BLaER1 treated with 17β-estradiol and CSF1 and Interleukin-3, amounts not matched to agents 10 nM and 100 nM (cell line): ENCODE measurements around the gene KISS1R.

ENCODE experiments used
- H3K27ac ChIP-seq, 11 experiments: shearing (Covaris generic); formaldehyde crosslinking; 2 replicates each; pipeline ENCODE4 v1.8.1; 2022
- H3K27me3 ChIP-seq, 11 experiments: shearing (Covaris generic); formaldehyde crosslinking; 2 replicates each; pipeline ENCODE4 v1.8.1; 2022
- H3K36me3 ChIP-seq, 11 experiments: shearing (Covaris generic); formaldehyde crosslinking; 2 replicates each; pipeline ENCODE4 v1.8.1; 2022
- H3K4me1 ChIP-seq, 10 experiments: shearing (Covaris generic); formaldehyde crosslinking; 2 replicates each; pipeline ENCODE4 v1.8.1; 2022
- H3K4me2 ChIP-seq, 11 experiments: shearing (Covaris generic); formaldehyde crosslinking; 2 replicates each; pipeline ENCODE4 v1.8.1; 2022
- H3K4me3 ChIP-seq, 10 experiments: shearing (Covaris generic); formaldehyde crosslinking; 2 replicates each; pipeline ENCODE4 v1.8.1; 2022
- H3K9ac ChIP-seq, 11 experiments: shearing (Covaris generic); formaldehyde crosslinking; 2 replicates each; pipeline ENCODE4 v1.8.1; 2022
- H3K9me3 ChIP-seq, 11 experiments: shearing (Covaris generic); formaldehyde crosslinking; replicated peaks in 1 of 11; 2 replicates each; pipeline ENCODE4 v1.8.1; 2022
- H4K20me1 ChIP-seq, 11 experiments: shearing (Covaris generic); formaldehyde crosslinking; 2 replicates each; pipeline ENCODE4 v1.8.1; 2022
- Cebpa-rat ChIP-seq, 11 experiments: shearing (Covaris generic); IDR thresholded peaks; 2 replicates each; pipeline ENCODE4 v1.8.1; 2022

The KISS1R gene

GRCh38 chr19:936175-936546, 19.0 kb downstream of the KISS1R start:
- H4K20me1 ChIP-seq: peaks cover 94 to 100% (median 97%) of the 10 kb centered on the region in 11 experiments

DNA sequence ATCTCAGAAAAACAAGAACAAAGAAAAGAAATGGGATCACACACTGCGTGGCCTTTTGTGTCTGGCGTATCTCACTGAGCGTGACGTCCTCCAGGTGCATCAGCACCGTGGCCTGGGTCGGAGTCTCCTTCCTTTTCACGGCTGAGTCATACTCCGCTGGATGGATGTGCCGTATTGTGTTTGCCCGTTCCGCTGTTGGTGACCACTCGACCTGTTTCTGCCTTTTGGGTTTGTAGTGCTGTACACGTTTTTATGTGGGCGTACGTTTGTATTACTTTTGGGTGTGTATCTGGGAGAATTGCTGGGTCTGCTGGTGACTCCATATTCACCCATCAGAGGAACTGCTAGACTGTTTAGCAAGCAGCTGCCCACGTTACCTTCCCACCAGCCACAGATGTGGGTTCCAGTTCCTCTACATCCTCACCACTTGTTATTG, 20.1 kb downstream of the KISS1R start:
- Histone ChIP-seq H3K27me3 (no peaks in the 10 kb centered on the region), H3K9ac (no peak overlapping the region), H3K4me1 (peaks cover 73 to 100% (median 88%) of the 10 kb centered on the region in 10 experiments), H4K20me1 (peaks cover 95 to 100% (median 99%) of the 10 kb centered on the region in 11 experiments), H3K4me2 (peak overlapping the region in 7 of 11 experiments; percentile 18 to 96 (median 40); a peak in 12 of 22 replicates), H3K27ac (peak overlapping the region in 1 of 11 experiments; percentile 5; a peak in 1 of 22 replicates), H3K36me3 (peaks cover 26 to 84% (median 53%) of the 10 kb centered on the region in 11 experiments), H3K9me3 (peaks cover 0 to 10% (median 6%) of the 10 kb centered on the region in 11 experiments; a peak in 12 of 22 replicates), H3K4me3 (no peak overlapping the region)
- no peak for TF ChIP-seq Cebpa-rat (IDR thresholded peaks at IDR 0.05)

More at GRCh38 chr19:936175-936546, 19.0 kb downstream of the KISS1R start:
- H3K4me2 ChIP-seq: peak overlapping the region in 3 of 11 experiments; percentile 22 to 96 (median 94); a peak in 5 of 22 replicates
- no peak overlapping the region for H3K27ac ChIP-seq
- H3K27me3 ChIP-seq: no peaks in the 10 kb centered on the region
- H3K36me3 ChIP-seq: peaks cover 32 to 88% (median 56%) of the 10 kb centered on the region in 11 experiments
- peaks cover 0 to 10% (median 6%) of the 10 kb centered on the region in 11 experiments; a peak in 12 of 22 replicates for H3K9me3 ChIP-seq
- no peak for TF ChIP-seq Cebpa-rat (IDR thresholded peaks at IDR 0.05)
- H3K4me3 ChIP-seq: no peak overlapping the region
- H3K9ac ChIP-seq: no peak overlapping the region
- H3K4me1 ChIP-seq: peaks cover 68 to 100% (median 85%) of the 10 kb centered on the region in 10 experiments

GRCh38 chr19:938233-938923, 21.2 kb downstream of the KISS1R start:
- Histone ChIP-seq H3K9me3 (peaks cover 0 to 10% (median 6%) of the 10 kb centered on the region in 11 experiments; a peak in 12 of 22 replicates), H3K4me3 (0 out of 20 replicates have a peak overlapping the region, but pooled peaks of 1 of the 10 experiments have one; percentile 19), H4K20me1 (peaks cover 95 to 100% (median 99%) of the 10 kb centered on the region in 11 experiments), H3K27me3 (no peaks in the 10 kb centered on the region), H3K4me2 (peak overlapping the region; percentile 58 to 97 (median 92)), H3K36me3 (peaks cover 34 to 85% (median 61%) of the 10 kb centered on the region in 11 experiments), H3K4me1 (peaks cover 67 to 100% (median 82%) of the 10 kb centered on the region in 10 experiments), H3K9ac (peak overlapping the region in 10 of 11 experiments; percentile 17 to 52 (median 44); a peak in 10 of 22 replicates), H3K27ac (peak overlapping the region in 6 of 11 experiments; percentile 5 to 55 (median 29); a peak in 4 of 22 replicates)
- TF ChIP-seq Cebpa-rat (IDR thresholded peaks at IDR 0.05): no peak

DNA sequence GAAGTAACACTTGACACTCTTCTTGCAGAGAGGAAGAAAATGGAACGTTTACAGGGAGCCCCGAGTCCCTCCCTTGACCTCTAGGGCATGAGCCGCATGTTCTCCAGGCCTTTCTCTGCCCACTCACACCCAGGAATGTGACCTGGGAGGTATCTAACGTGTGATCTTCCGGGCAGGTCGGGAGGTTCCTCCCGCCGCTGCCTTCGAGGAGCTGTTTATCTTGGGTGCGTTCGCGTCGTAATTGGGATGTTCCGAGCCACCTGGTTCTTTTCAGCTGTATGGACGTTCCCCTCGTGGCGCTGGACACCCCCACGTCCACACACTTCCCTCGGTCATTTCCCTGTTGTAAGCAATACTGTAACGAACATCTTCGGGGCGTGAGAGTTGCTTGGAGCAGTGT, 22.3 kb downstream of the KISS1R start:
- TF ChIP-seq Cebpa-rat (IDR thresholded peaks at IDR 0.05): no peak
- Histone ChIP-seq H3K9ac (peak overlapping the region in 4 of 11 experiments; percentile 45 to 74 (median 69); a peak in 4 of 22 replicates), H3K9me3 (peaks cover 0 to 10% (median 6%) of the 10 kb centered on the region in 11 experiments; a peak in 12 of 22 replicates), H3K4me3 (no peak overlapping the region), H3K36me3 (peaks cover 41 to 86% (median 66%) of the 10 kb centered on the region in 11 experiments), H3K27ac (no peak overlapping the region; a peak in 2 of 22 replicates), H3K27me3 (no peaks in the 10 kb centered on the region), H3K4me1 (peaks cover 56 to 100% (median 73%) of the 10 kb centered on the region in 10 experiments), H3K4me2 (peak overlapping the region; percentile 82 to 97 (median 92)), H4K20me1 (peaks cover 94 to 100% (median 99%) of the 10 kb centered on the region in 11 experiments)

DNA sequence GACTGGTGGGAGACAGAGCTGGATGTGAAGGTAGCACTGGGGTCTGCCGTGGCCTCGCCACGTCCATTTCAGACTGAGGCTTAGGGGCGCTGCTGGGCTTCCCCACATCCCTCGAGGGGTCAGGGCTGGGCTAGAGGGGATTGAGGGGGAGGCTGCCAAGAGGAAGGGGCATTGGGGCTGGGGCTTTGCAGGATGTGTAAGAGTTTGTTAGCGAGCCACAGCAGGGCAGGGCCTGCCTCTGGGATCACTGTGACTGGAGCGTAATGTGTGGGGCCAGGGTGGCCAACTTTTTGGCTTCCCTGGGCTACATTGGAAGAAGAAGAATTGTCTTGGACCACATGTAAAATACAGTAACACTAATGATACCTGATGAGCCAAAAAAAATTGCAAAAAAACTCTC, 22.8 kb downstream of the KISS1R start:
- Histone ChIP-seq H4K20me1 (peaks cover 94 to 100% (median 99%) of the 10 kb centered on the region in 11 experiments), H3K36me3 (peaks cover 41 to 86% (median 68%) of the 10 kb centered on the region in 11 experiments), H3K9ac (peak overlapping the region; percentile 45 to 74 (median 71); a peak in 17 of 22 replicates), H3K9me3 (peaks cover 0 to 10% (median 6%) of the 10 kb centered on the region in 11 experiments; a peak in 12 of 22 replicates), H3K4me2 (peak overlapping the region; percentile 82 to 97 (median 92)), H3K4me1 (peaks cover 52 to 100% (median 70%) of the 10 kb centered on the region in 10 experiments), H3K27me3 (no peaks in the 10 kb centered on the region), H3K4me3 (peak overlapping the region in 5 of 10 experiments; percentile 41 to 61 (median 51); a peak in 6 of 20 replicates), H3K27ac (peak overlapping the region in 10 of 11 experiments; percentile 34 to 77 (median 69); a peak in 14 of 22 replicates)
- no peak for TF ChIP-seq Cebpa-rat (IDR thresholded peaks at IDR 0.05)

DNA sequence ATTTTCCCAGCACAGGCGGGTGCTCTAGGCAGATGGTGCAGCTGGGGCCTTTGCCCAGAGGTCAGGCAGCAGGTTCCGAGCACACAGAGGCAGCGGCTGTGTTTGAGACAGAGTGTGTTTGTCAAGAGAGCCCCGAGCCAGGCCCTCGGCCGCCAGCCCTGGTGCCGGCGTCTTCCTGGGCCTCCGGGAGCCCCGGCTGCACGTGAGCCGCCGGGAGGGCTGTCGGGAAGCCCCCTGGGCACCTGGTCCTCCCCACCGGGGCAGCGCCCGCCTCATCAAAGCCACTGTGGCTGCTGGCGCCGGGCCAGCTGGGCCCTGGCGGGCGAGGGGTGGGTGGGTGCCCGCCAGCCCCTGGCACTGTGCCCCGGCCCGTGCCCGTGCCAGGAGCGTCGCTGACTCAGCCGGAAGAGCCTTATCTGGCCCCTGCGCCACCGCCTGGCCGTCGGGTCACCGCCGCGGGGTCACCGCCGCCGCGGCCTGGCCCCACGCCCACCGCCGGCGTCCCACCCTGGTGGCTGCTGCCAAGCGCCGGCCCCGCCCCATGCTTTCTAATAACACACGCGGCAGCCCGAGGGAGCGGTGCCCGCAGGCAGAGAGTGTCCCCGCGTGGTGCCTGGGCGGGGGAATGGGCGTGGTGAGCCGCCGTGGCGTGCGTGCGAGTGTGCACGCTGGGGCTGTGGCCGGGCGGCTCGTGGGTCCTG, 23.6 kb downstream of the KISS1R start:
- Histone ChIP-seq H3K27me3 (no peaks in the 10 kb centered on the region), H3K36me3 (peaks cover 34 to 86% (median 60%) of the 10 kb centered on the region in 11 experiments), H3K9ac (peak overlapping the region; percentile 45 to 74 (median 71); a peak in 20 of 22 replicates), H3K4me1 (peaks cover 55 to 100% (median 72%) of the 10 kb centered on the region in 10 experiments), H3K4me3 (peak overlapping the region; percentile 40 to 61 (median 47)), H4K20me1 (peaks cover 94 to 100% (median 99%) of the 10 kb centered on the region in 11 experiments), H3K9me3 (peaks cover 0 to 10% (median 6%) of the 10 kb centered on the region in 11 experiments; a peak in 12 of 22 replicates), H3K27ac (peak overlapping the region; percentile 34 to 77 (median 69); a peak in 21 of 22 replicates), H3K4me2 (peak overlapping the region; percentile 82 to 97 (median 92))
- no peak for TF ChIP-seq Cebpa-rat (IDR thresholded peaks at IDR 0.05)

DNA sequence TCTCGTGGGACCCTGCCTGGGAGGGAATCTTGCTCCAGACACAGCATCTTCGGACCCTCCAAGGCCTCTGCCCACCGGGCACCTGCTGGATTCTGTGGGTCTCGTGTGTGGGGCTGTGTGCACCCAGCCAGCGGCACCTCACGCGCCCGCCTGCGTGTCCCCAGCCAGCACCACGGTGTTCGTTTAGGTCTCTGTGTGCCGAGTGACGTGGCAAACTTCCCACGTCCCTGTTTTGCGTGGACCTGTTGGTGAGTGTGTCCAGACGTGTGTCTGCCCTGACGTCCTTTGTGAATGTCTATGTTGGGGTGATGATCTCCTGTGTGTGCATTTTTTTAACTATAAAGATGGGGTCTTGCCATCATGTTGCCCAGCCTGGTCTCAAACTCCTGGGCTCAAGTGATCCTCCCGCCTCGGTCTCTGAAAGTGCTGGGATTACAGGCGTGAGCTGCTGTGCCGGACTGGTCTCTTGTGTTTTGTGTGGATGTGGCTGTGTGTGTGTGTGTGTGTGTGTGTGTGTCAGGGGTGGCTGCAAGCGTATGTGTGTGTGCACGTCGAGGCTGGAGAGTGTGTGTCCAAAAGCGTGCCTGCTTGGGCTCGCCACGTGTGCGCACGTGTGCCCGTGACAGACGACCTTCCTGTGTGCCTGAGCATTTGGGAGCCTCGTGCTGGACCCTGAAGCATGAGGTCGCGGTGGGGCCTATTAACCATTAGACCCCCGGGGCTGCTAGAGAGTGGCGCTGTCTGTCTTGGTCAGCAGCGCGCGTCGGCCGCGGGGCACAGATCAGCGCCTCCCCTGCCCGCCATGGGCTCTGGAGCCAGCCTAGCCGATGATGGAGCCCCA, 24.4 kb downstream of the KISS1R start:
- Histone ChIP-seq H3K9me3 (peaks cover 0 to 10% (median 6%) of the 10 kb centered on the region in 11 experiments; a peak in 12 of 22 replicates), H3K4me1 (peaks cover 55 to 100% (median 70%) of the 10 kb centered on the region in 10 experiments), H3K4me3 (peak overlapping the region; percentile 40 to 61 (median 47)), H3K27ac (peak overlapping the region in 9 of 11 experiments; percentile 38 to 77 (median 69); a peak in 18 of 22 replicates), H4K20me1 (peaks cover 88 to 100% (median 94%) of the 10 kb centered on the region in 11 experiments), H3K9ac (peak overlapping the region; percentile 45 to 74 (median 71); a peak in 20 of 22 replicates), H3K36me3 (peaks cover 27 to 84% (median 52%) of the 10 kb centered on the region in 11 experiments; a peak in 21 of 22 replicates), H3K27me3 (no peaks in the 10 kb centered on the region), H3K4me2 (peak overlapping the region; percentile 82 to 97 (median 92))
- no peak for TF ChIP-seq Cebpa-rat (IDR thresholded peaks at IDR 0.05)
